GM23338 (cell line): ENCODE data around the gene RPLP1.

ENCODE experiments used
- CREB1 ChIP-seq: fragments of 250-450 bp; sonication (Bioruptor Pico); IDR thresholded peaks from 2 replicates; pipeline ENCODE4 v1.5.0; 2020; ENCODE audit warnings: low read depth, mild to moderate bottlenecking, moderate library complexity
- EZH2 ChIP-seq: fragments of 200-600 bp; sonication (generic); IDR thresholded peaks from one replicate; pipeline ENCODE4 v1.8.0; 2017; ENCODE audit warnings: antibody characterized with exemption, mild to moderate bottlenecking, low read depth; ENCODE audit not compliant: unreplicated experiment
- EZH2phosphoT487 ChIP-seq: fragments of 200-600 bp; sonication (generic); IDR thresholded peaks from one replicate; pipeline ENCODE4 v1.8.1; 2018; ENCODE audit warnings: antibody characterized with exemption; ENCODE audit not compliant: unreplicated experiment
- JUNB ChIP-seq: IDR thresholded peaks from one replicate; pipeline ENCODE4 v1.6.1; 2016; ENCODE audit warnings: antibody characterized with exemption; ENCODE audit not compliant: unreplicated experiment
- POLR2AphosphoS5 ChIP-seq: IDR thresholded peaks from 2 replicates; pipeline ENCODE4 v1.6.1; 2016; ENCODE audit warnings: antibody characterized with exemption, low read depth
- STAT1 ChIP-seq: IDR thresholded peaks from one replicate; pipeline ENCODE4 v1.6.1; 2016; ENCODE audit warnings: antibody characterized with exemption; ENCODE audit not compliant: unreplicated experiment
- ZNF114 ChIP-seq: fragments of 250-450 bp; sonication (Bioruptor Pico); IDR thresholded peaks from 2 replicates; pipeline ENCODE4 v1.5.0; 2020; ENCODE audit warnings: mild to moderate bottlenecking, moderate library complexity
- ZNF331 ChIP-seq: fragments of 250-450 bp; sonication (Bioruptor Pico); IDR thresholded peaks from 2 replicates; pipeline ENCODE4 v1.5.0; 2020; ENCODE audit warnings: low read depth, mild to moderate bottlenecking, moderate library complexity
- TF ChIP-seq, protein P1 (sequence below), 2 experiments: fragments of 200-600 bp in 1 of 2; sonication (generic) in 1 of 2; conservative IDR thresholded peaks; 2 replicates each; pipeline versions ENCODE4 v1.5.1 to v1.6.1; 2016 to 2017; ENCODE audit warnings: antibody characterized with exemption in 2 of 2, low read depth in 2 of 2, mild to moderate bottlenecking in 2 of 2, moderate library complexity in 1 of 2
- TF ChIP-seq, protein P2 (sequence below): IDR thresholded peaks from one replicate; pipeline ENCODE4 v1.6.1; 2018; ENCODE audit warnings: antibody characterized with exemption; ENCODE audit not compliant: unreplicated experiment
- TF ChIP-seq, protein P3 (sequence below): IDR thresholded peaks from 2 replicates; pipeline ENCODE4 v1.6.1; 2016; ENCODE audit warnings: antibody characterized with exemption

DNA sequence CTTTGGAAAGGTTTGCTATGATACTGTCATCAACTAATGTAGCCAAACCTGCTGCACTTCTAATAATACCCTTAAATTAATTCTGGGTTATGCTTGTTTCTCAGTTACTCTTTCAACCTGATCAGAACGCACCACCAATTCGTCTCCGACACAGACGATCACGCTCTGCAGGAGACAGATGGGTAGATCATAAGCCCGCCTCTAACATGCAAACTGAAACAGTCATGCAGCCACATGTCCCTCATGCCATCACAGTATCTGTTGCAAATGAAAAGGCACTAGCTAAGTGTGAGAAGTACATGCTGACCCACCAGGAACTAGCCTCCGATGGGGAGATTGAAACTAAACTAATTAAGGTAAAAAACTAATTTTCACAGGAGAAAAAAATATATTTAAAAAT is 7.9 kb upstream of the RPLP1 start:
- TF ChIP-seq, protein P1, sequence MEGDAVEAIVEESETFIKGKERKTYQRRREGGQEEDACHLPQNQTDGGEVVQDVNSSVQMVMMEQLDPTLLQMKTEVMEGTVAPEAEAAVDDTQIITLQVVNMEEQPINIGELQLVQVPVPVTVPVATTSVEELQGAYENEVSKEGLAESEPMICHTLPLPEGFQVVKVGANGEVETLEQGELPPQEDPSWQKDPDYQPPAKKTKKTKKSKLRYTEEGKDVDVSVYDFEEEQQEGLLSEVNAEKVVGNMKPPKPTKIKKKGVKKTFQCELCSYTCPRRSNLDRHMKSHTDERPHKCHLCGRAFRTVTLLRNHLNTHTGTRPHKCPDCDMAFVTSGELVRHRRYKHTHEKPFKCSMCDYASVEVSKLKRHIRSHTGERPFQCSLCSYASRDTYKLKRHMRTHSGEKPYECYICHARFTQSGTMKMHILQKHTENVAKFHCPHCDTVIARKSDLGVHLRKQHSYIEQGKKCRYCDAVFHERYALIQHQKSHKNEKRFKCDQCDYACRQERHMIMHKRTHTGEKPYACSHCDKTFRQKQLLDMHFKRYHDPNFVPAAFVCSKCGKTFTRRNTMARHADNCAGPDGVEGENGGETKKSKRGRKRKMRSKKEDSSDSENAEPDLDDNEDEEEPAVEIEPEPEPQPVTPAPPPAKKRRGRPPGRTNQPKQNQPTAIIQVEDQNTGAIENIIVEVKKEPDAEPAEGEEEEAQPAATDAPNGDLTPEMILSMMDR (conservative IDR thresholded peaks at IDR 0.05; ENCODE audit: low read depth in 2 of 2) = no peak
- no peak for TF ChIP-seq STAT1
- TF ChIP-seq POLR2AphosphoS5 = no peak
- TF ChIP-seq EZH2 = no peak
- no peak for TF ChIP-seq CREB1
- TF ChIP-seq, protein P2, sequence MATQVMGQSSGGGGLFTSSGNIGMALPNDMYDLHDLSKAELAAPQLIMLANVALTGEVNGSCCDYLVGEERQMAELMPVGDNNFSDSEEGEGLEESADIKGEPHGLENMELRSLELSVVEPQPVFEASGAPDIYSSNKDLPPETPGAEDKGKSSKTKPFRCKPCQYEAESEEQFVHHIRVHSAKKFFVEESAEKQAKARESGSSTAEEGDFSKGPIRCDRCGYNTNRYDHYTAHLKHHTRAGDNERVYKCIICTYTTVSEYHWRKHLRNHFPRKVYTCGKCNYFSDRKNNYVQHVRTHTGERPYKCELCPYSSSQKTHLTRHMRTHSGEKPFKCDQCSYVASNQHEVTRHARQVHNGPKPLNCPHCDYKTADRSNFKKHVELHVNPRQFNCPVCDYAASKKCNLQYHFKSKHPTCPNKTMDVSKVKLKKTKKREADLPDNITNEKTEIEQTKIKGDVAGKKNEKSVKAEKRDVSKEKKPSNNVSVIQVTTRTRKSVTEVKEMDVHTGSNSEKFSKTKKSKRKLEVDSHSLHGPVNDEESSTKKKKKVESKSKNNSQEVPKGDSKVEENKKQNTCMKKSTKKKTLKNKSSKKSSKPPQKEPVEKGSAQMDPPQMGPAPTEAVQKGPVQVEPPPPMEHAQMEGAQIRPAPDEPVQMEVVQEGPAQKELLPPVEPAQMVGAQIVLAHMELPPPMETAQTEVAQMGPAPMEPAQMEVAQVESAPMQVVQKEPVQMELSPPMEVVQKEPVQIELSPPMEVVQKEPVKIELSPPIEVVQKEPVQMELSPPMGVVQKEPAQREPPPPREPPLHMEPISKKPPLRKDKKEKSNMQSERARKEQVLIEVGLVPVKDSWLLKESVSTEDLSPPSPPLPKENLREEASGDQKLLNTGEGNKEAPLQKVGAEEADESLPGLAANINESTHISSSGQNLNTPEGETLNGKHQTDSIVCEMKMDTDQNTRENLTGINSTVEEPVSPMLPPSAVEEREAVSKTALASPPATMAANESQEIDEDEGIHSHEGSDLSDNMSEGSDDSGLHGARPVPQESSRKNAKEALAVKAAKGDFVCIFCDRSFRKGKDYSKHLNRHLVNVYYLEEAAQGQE = no peak
- TF ChIP-seq EZH2phosphoT487 = no peak
- TF ChIP-seq, protein P3, sequence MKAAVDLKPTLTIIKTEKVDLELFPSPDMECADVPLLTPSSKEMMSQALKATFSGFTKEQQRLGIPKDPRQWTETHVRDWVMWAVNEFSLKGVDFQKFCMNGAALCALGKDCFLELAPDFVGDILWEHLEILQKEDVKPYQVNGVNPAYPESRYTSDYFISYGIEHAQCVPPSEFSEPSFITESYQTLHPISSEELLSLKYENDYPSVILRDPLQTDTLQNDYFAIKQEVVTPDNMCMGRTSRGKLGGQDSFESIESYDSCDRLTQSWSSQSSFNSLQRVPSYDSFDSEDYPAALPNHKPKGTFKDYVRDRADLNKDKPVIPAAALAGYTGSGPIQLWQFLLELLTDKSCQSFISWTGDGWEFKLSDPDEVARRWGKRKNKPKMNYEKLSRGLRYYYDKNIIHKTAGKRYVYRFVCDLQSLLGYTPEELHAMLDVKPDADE = no peak
- TF ChIP-seq ZNF331 (CRISPR knock-in tag) = no peak
- TF ChIP-seq JUNB = no peak
- no peak for TF ChIP-seq ZNF114 (CRISPR knock-in tag)
